Fibroblast of lung (primary cell): ENCODE data around the gene SPA17. TPM values are rescaled to one million over a fixed set of nuclear protein-coding genes. Genes with fewer than 3 reads are reported as not detected.

ENCODE experiments used
- DNase-seq, 2 donors: peaks; one replicate each; pipeline versions ENCODE4 v3.0.0 to v3.0.0-alpha.2; 2010; ENCODE audit warnings: low read depth in 2 of 2
- H2AFZ ChIP-seq: 2 replicates; pipeline ENCODE4 v1.5.1; 2012; ENCODE audit warnings: low read length, control low read depth, inconsistent platforms
- H3K27ac ChIP-seq: 2 replicates; pipeline ENCODE4 v1.5.1; 2011; ENCODE audit warnings: low read length, control low read depth; ENCODE audit not compliant: insufficient read depth
- H3K27me3 ChIP-seq: 2 replicates; pipeline ENCODE4 v1.5.1; 2011; ENCODE audit warnings: mild to moderate bottlenecking, low read length; ENCODE audit not compliant: control insufficient read depth, insufficient read depth
- H3K36me3 ChIP-seq: 2 replicates; pipeline ENCODE4 v1.5.1; 2011; ENCODE audit warnings: low read length; ENCODE audit not compliant: control insufficient read depth, insufficient read depth
- H3K4me1 ChIP-seq: 2 replicates; pipeline ENCODE4 v1.5.1; 2011; ENCODE audit warnings: low read length; ENCODE audit not compliant: control insufficient read depth, insufficient read depth; ENCODE audit errors: extremely low read depth
- H3K4me2 ChIP-seq: 2 replicates; pipeline ENCODE4 v1.5.1; 2011; ENCODE audit warnings: low read length, control low read depth; ENCODE audit not compliant: insufficient read depth; ENCODE audit errors: extremely low read depth
- H3K4me3 ChIP-seq, 4 experiments: fragments of 200-600 bp in 1 of 4; sonication (generic) in 1 of 4; replicated peaks in 1 of 4; 2 replicates each; pipeline ENCODE4 v1.5.1; 2011 to 2016; ENCODE audit warnings: low read length in 4 of 4, low read depth in 3 of 4, mild to moderate bottlenecking in 3 of 4, control low read depth in 2 of 4, inconsistent platforms in 1 of 4, mixed read lengths in 1 of 4; ENCODE audit not compliant: insufficient read depth in 1 of 4; ENCODE audit errors: control extremely low read depth in 1 of 4
- H3K79me2 ChIP-seq: 2 replicates; pipeline ENCODE4 v1.5.1; 2012; ENCODE audit warnings: mild to moderate bottlenecking, low read length, inconsistent platforms; ENCODE audit not compliant: control insufficient read depth, insufficient read depth
- H3K9ac ChIP-seq: 2 replicates; pipeline ENCODE4 v1.5.1; 2011; ENCODE audit warnings: mild to moderate bottlenecking, low read length, control low read depth; ENCODE audit not compliant: insufficient read depth
- H3K9me3 ChIP-seq: 2 replicates; pipeline ENCODE4 v1.5.1; 2012; ENCODE audit warnings: low read depth, low read length; ENCODE audit not compliant: control insufficient read depth, insufficient read depth
- H4K20me1 ChIP-seq: 2 replicates; pipeline ENCODE4 v1.5.1; 2011; ENCODE audit warnings: low read length; ENCODE audit not compliant: control insufficient read depth, insufficient read depth; ENCODE audit errors: extremely low read depth
- EZH2 ChIP-seq: IDR thresholded peaks from 2 replicates; pipeline ENCODE4 v1.5.1; 2012; ENCODE audit warnings: low read length, control low read depth, mild to moderate bottlenecking; ENCODE audit errors: missing control alignments
- polyA plus RNA-seq, 2 donors: library from polyadenylated mRNA; depleted of rRNA in 1 of 2; stranded (reverse) in 1 of 2; unstranded in 1 of 2; fragments of >200 nt; gene quantifications; 2 replicates each; pipeline ENCODE4 v1.2.1, GENCODE V29; 2011 to 2012; ENCODE audit warnings: missing spikeins in 1 of 2
- total RNA-seq: library from RNA; depleted of rRNA; stranded (reverse); fragments of >200 nt; gene quantifications from 2 replicates; pipeline ENCODE4 v1.2.1, GENCODE V29; 2014
- TF ChIP-seq, protein P1 (sequence below), 2 donors: IDR thresholded peaks in 1 of 2; conservative IDR thresholded peaks in 1 of 2; 1 replicate in 1 of 2; 2 replicates in 1 of 2; pipeline ENCODE4 v1.5.1; 2011 to 2012; ENCODE audit warnings: low read length in 2 of 2, control low read depth in 1 of 2, inconsistent platforms in 1 of 2, low read depth in 1 of 2, mild to moderate bottlenecking in 1 of 2

The SPA17 gene
- total and polyA plus RNA-seq, 2 donors (not counting 1 experiment from before 2014, with no cell fraction given) = 18.0 to 19.1 TPM

DNA sequence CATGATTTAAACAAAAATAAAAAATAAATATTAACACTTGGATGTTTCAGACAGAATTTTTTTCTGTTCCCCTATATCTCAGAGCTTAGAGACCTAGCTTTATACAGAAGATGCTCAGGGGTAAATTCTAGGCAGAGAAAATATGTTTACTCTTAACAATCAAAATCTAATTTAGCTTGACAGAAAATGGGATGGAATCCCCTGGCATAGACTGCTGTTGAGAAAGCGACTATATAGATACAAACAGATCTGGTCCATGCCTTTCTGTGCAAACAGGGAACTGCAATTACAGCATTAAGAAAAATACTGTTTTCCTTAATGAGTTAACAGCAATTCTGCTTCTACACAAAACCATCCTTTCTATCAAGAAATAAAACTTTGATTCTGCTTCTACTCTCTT, 14.7 kb upstream of the SPA17 start:
- Histone ChIP-seq H3K36me3 (no peaks in the 10 kb centered on the region), H3K9me3 (no peaks in the 10 kb centered on the region), H2AFZ (no peak overlapping the region), H3K9ac (no peak overlapping the region), H3K79me2 (no peaks in the 10 kb centered on the region), H3K4me1 (no peaks in the 10 kb centered on the region), H4K20me1 (no peaks in the 10 kb centered on the region), H3K4me3 (no peak overlapping the region), H3K4me2 (no peak overlapping the region), H3K27me3 (no peaks in the 10 kb centered on the region), H3K27ac (no peak overlapping the region)
- no peak for TF ChIP-seq EZH2
- TF ChIP-seq, protein P1, sequence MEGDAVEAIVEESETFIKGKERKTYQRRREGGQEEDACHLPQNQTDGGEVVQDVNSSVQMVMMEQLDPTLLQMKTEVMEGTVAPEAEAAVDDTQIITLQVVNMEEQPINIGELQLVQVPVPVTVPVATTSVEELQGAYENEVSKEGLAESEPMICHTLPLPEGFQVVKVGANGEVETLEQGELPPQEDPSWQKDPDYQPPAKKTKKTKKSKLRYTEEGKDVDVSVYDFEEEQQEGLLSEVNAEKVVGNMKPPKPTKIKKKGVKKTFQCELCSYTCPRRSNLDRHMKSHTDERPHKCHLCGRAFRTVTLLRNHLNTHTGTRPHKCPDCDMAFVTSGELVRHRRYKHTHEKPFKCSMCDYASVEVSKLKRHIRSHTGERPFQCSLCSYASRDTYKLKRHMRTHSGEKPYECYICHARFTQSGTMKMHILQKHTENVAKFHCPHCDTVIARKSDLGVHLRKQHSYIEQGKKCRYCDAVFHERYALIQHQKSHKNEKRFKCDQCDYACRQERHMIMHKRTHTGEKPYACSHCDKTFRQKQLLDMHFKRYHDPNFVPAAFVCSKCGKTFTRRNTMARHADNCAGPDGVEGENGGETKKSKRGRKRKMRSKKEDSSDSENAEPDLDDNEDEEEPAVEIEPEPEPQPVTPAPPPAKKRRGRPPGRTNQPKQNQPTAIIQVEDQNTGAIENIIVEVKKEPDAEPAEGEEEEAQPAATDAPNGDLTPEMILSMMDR (conservative IDR thresholded peaks at IDR 0.05 in 1 of 2, IDR thresholded peaks at IDR 0.05 in 1 of 2; ENCODE audit: low read depth in 1 of 2, low read length in 2 of 2) = no peak
- DNase-seq = no peak

DNA sequence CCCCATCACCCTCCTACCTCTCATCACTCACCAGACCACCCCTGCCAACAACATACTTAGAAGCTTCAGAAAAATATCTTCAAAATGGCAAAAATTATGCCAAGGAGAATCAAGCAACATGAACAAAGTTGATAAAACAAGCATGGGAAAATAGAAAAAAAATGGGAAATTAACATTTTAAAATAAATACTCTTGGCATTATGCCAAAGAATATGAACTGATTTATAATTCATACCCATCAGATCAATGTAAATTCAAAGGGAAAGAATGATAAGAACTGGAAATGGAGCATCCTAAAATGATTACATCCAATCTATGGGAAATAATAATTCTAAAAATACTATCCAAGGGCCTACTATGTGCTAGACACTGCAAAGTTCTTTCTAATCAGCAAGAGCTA, 12.2 kb upstream of the SPA17 start:
- TF ChIP-seq, protein P1 (conservative IDR thresholded peaks at IDR 0.05 in 1 of 2, IDR thresholded peaks at IDR 0.05 in 1 of 2; ENCODE audit: low read depth in 1 of 2, low read length in 2 of 2) = no peak
- no peak overlapping the region for H3K9ac ChIP-seq
- no peak overlapping the region for H2AFZ ChIP-seq
- no peaks in the 10 kb centered on the region for H3K9me3 ChIP-seq
- no peak overlapping the region for H3K4me2 ChIP-seq
- no peak for DNase-seq
- no peak overlapping the region for H3K27ac ChIP-seq
- H3K79me2 ChIP-seq = no peaks in the 10 kb centered on the region
- H3K36me3 ChIP-seq = no peaks in the 10 kb centered on the region
- no peaks in the 10 kb centered on the region for H3K27me3 ChIP-seq
- no peaks in the 10 kb centered on the region for H3K4me1 ChIP-seq
- no peak overlapping the region for H3K4me3 ChIP-seq
- H4K20me1 ChIP-seq = no peaks in the 10 kb centered on the region

DNA sequence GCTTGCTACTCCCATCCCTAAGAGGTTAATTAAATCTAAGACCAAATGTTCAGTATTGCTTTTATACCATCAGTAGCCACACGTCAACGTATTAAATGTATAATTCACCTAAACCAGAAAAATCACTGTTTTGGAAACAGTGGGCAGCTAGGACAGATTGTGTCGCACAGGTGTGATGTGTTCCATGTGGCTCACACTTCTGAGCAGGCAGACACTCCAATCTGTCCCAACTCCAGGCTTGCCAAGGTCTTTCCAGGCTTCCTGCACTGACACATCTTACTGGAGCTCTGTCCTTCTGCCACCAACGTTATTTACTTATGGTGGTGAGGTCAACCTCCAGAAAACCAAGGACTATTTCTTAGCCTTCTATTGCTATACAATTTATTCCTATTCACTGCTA, 11.6 kb upstream of the SPA17 start:
- Histone ChIP-seq H3K9ac (no peak overlapping the region), H3K79me2 (no peaks in the 10 kb centered on the region), H2AFZ (no peak overlapping the region), H3K4me1 (no peaks in the 10 kb centered on the region), H3K36me3 (no peaks in the 10 kb centered on the region), H3K4me2 (no peak overlapping the region), H3K4me3 (no peak overlapping the region), H4K20me1 (no peaks in the 10 kb centered on the region), H3K9me3 (no peaks in the 10 kb centered on the region), H3K27me3 (no peaks in the 10 kb centered on the region), H3K27ac (no peak overlapping the region)
- DNase-seq = no peak
- TF ChIP-seq, protein P1 (conservative IDR thresholded peaks at IDR 0.05 in 1 of 2, IDR thresholded peaks at IDR 0.05 in 1 of 2; ENCODE audit: low read depth in 1 of 2, low read length in 2 of 2) = no peak
- no peak for TF ChIP-seq EZH2
